ENCODE results near the gene RAB4A.

Gene RAB4A, protein sequence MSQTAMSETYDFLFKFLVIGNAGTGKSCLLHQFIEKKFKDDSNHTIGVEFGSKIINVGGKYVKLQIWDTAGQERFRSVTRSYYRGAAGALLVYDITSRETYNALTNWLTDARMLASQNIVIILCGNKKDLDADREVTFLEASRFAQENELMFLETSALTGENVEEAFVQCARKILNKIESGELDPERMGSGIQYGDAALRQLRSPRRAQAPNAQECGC

DNA sequence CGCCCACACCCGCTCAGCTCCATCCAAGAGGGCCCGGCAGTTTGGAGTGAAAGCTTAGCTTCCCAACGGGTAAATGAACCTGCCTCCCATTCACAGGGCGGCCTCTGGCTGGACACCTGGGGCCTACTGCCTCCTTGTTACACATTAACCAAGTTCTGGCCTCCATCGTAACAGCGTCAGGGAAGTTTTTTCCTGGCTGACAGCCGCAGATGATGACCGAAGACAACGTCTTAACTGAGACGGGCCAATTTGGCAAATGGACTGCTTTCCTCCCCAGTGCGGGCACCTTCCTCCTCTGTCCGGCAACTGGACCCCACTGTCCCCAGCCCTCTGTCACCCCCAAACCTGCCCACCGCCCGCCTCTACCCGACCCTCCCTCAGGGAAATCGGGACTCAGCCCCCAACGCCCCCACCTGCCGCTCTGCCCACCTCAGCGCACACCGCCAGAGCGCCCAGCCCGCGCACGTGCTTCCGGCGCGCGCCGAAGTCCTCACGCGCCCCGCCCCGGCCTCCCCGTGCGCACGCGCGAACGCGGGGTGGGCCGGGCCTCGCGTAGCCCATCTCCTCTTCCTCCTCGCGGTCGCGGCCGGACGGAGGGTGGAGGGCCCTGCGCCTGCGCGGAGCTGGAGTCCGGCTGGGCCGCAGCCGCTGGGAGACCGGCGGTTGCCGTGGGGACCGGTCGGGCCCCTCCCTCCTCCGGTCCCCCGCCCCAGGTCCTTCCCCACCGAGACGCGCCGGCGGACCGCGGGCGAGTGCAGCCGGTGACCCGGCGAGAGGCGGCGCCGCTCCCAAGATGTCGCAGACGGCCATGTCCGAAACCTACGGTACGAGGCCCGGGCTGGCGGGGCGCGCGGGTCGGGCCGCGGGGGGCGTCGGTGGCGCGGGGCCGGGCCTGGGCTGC, at the start of gene RAB4A:
Gene RAB4A, plus strand, starts transcription at position 565 of the 901 bp plus-strand sequence. Its CDS starts 229 bp downstream, at position 794.
- DNase-seq = peak; percentile 52 to 91

DNA sequence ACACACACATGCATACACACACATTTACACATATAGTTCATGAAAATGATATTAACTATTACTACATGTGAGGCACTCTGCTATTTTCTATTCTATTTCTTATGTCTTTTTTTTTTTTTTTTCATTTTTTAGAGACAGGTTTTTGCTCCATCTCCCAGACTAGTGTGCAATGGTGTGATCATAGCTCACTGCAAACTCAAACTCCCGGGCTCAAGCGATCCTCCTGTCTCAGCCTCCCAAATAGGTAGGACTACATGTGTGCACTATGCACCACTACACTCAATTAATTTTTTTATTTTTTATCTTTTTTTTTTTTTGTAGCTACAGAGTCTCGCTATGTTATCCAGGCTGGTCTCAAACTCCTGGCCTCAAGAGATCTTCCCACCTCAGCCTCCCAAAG, 48.8 kb upstream of the RAB4A start:
- no peak for DNase-seq

DNA sequence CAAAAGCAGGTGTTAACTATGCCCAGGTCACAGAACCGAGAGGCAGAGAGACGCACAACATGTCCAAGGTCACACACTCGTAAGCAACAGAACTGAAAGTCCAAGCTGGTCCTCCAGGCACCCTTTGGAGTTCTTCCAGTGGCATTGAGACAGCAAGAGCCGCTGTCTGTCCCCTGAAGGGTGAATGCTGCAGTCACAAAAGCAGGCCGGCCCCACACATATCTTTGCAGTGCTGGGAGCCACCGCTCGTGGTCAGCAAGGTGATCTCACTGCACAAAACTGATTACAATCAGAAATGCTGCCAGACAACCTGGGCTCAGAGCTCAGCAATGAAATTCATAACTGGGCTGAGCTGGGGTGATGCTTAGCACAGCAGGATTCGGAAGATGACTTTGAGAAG, 47.4 kb upstream of the RAB4A start:
- no peak for DNase-seq

DNA sequence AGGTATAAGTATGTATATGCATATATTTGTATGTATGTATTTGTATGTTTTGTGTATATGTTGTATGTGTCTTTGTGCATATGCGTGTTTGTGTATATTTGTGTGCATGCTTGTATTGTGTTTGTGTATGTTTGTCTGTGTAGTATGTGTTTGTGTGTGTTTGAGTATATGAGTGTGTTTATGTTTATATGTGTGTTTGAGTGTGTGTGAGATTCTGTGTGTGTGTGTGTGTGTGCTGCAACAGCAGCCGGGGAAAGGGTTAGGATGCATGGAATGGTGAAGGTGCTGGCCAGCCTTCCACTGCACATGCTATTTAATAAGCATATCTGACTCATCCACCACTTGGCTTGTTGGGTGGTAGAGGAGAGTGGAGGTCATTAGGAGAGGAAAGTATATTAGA, 46.6 kb upstream of the RAB4A start:
- no peak for DNase-seq

DNA sequence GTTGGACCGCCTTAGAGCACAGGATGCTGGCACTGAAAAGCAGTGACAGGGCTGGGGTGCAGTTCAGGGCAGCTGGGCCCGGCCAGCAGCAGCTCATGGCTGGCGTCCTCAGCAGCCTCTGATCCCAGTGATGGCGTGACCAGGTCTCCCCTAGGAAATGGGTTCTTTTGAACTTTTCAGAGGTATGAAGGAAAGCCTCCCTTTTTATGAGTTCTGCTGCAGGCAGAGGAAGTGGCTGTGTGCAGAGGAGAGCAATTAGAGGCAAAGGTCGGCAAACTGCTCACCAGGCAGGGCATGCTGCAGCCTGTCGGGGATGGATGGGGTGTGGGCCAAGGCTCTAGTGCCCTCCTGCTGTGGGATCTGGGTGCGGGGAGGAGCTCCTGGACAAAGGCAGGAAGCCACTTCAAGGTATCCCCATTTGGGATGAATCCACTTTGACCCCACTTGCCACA, 45.6 kb upstream of the RAB4A start:
- DNase-seq = peak in 1 of 2 experiments; percentile 50

DNA sequence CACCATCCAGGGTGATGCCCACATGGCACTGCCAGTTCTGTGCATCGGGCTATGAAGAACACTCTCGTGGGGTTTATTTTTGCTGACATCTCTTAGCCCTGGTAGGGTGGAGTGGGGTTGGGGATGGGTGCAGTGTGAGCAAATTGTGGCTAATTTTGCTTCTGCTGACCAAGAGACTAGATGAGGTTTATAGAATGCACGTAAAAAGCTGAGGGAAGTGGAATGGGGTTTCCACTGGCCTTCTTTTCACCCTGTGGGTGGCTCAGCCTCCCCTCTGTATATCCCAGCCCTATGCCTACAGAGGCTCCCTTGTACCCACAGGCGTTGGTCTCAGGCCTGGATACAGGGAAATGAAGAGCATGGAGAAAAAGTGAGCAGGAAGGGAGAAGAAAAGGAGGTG, 44.1 kb upstream of the RAB4A start:
- DNase-seq = no peak

DNA sequence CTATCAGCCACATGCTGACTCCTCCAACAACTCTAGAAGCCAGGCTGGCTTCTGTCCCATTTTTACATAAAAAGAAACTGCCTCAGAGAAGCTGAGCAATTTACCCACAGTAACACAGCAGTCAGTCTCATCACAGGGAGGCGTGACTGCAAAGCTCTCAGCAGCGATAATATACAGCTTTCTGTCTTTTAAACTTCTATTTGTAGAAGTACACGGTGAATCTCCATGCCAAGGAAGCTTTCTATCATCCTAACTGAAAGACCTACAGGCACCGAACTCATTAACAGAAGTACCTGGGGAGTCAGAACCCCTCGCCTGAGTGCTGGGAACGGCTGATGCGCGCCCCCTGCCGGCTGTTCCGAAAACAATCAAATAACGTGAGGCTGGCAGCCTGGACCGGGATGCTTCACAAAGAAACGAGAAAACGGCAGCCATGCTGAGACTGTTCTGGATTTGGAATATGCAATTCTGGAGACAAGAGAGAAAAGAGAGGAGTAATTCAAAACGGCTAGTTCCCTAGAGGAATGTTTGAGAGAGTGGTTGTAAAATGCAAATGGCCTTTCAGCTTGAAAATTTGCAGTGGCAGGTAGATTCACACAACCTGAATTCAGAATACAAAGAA, 43.5 kb upstream of the RAB4A start:
- DNase-seq = peak; percentile 61 to 88

DNA sequence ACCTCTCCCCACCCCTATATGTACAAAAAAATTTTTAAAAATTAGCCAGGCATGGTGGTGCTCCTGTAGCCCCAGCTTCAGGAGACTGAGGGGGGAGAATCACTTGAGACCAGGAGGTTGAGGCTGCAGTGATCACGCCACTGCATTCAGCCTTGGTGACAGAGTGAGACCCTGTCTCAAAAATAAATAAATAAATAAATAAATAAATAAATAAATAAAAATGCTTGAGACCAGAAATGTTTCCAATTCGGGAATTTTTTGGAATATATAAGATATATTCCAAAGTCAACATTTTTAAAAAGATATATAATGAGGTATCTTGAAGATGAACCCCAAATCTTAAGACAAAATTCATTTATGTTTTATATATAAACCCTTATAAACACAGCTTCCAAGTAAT, 42.4 kb upstream of the RAB4A start:
- DNase-seq = no peak

DNA sequence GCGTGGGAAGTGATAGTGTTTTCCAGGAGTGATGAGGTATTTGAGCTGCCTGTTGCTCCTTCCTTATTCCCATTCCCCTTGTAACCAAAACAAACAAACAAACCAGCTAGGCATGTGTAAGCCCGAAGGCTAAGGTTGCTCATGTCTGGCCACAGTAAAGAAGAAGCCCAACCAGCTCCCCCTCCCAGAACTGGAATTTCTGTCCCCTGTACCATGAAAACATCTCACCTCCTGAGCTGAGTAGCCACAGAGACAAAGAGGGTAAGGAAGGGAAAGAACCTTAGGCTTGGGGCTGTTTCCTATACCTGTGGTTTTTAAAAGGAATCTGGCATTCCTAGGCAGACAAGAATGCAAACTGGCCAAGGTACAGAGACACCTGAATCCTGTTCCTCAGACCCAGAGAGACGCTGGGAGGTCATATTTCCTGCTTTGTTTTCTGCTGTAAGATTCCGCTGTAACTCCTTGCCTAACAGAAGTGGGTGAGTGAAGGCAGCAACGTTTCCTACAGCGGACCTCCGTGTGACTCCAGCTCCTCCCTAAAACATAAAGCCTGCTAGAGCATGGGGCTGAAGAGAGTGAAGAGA, 41.7 kb upstream of the RAB4A start:
- peak; percentile 20 to 39 for DNase-seq

DNA sequence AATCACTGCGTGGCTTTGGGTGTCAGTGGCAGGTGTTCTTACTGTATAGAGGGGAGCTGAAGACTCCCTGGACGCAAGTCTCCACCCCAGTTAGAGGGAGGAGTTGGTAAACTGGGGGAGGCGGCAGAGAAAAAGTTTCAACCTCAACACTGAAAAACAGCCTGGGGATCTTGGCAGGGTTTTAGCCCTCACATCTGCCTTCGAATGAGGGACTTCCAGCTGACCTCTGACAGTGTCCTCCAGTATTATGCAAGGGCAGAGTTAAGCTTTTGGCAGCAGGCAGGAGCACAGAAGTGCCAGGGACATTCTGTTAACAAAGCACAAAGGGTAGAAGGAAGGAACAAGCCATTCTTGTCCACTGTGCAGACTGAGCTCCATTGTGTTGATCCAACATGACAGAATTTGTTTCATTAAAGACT, 41.2 kb upstream of the RAB4A start:
- DNase-seq = no peak

DNA sequence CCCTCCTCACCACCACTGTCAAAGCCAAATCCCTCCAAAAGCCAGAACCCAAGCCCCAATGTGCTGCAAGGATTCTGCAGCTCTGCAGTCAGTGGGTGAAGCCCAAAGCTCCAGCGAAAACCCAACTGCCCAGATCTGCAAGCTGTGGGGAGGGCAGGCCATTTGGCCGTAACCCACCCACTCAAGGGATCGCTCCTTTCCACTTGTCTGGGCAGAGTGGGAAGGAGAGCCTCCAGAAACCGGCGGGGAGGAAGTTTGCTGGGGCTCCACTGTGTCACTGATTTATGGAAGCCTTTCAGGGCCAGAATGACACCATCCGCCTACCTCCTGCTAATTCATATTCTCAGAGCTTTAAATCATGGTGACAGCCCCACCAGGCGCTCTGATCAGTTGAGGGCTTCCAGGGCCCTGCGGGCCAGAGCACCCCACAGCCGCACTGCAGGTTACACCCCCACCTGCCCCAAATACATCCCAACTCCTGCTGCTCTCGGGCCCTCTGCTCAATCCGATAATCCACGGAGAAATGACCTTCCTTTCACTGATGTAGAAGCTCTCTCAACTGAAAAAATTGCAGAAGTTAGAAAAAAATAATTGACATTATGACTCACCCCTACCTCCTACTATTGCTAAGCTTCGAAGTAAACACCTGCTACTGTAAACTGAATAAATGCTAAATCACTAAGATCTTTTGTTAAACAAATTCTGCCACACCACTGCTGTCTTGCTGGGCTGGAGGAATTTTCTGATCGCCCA, 40.6 kb upstream of the RAB4A start:
- DNase-seq = peak in 1 of 2 experiments; percentile 25

DNA sequence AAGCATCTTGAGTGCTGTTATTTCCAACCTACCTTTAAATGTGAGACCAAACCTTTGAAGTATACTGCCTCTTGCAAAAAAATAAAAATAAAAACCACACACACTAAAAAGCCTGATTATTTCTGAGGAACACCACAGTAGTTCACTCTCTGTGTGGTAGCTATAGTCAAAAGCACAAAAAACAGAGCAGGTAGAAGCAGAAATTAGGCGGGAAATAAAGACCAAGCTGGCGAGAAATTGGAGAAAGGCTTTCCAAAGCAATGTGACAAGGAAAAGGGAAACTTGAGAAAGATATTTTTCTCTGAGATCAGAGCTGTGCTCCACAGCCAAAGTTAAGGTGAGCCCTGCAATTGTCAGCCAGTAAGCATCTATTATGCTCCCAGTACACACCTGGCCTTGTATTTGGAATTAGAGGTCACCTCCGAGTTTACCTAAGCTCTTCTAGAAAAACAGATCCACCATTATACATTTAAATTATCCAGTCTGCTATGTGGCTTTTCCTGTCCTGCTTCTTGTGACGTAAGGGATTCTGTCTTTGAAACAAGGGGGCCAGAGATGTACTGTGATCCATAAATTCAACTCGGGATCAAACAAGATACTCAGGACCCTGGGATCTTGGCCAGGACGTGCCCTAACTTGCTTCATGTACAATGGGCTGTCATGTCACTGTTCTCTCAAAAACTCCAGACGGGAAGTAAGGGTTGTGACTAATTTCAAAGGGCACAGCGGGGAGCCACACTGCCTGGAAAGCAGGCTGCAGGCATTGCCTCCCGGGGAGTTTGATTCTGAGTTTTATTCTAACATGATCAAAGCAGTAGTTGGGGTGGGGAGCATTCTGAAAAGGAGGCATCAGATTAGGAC, 39.8 kb upstream of the RAB4A start:
- peak; percentile 1 to 4 for DNase-seq

DNA sequence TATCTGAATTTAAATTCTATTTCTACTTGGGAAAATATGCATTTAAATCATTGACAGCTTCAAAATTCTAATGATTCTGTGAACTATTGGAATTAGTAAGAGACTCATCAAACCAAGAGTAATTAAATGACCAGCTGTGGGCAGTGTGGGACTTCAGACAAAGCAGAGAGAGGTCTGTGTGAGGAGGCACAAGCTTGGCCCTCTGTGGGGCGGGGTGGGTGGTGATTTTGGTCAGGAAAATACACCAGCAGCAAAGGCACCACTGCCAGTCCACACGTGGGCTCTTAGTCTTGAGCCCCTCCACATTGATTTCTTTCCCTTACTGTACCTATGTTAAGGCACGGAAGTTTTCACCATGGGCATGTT, 39.2 kb upstream of the RAB4A start:
- no peak for DNase-seq

DNA sequence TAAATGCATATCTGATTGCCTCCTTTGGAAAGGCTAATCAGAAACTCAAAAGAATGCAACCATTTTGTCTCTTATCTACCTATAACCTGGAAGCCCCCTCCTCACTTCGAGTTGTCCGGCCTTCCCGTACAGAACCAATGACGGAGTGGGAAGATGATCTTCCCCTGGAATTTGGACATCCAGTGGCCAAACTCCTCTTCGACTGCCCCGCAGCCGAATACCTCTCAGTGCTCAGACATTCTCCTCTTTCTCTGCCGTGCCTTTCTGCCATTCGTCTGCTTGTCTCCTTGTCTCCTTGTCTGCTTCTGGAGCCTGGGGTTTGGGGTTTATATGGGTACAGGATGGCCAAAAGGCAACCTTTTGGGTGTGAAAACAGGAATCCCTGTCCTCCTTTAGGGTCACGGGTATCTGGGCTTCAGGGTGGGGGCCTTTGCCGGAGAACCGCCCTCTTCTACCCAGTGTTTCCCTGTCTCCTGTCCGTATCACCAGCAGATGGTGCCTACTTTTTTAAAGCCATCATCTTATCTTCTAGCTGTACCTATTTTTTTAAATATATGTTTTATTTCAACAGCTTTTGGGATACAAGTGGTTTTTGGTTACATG, 35.9 kb upstream of the RAB4A start:
- DNase-seq = no peak

DNA sequence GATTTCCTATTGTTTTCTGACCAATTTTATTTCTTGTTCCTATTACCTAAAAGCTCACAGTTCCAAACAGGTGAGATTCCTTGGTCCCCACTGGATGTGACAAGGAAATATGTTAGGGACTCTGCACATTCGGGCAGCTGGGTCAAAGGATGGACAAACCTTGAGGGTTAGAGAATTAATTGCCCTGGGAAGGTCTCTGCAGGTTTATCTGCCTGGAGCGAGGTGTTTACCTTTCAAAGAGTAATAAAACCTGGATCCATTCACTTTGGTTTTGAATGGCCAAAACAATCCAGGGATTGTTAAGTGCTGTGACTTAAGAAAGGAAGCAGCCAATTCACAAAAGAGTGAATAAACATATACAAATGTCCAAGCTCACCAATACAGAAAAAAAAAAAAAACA, 33.6 kb upstream of the RAB4A start:
- peak; percentile 25 to 43 for DNase-seq

DNA sequence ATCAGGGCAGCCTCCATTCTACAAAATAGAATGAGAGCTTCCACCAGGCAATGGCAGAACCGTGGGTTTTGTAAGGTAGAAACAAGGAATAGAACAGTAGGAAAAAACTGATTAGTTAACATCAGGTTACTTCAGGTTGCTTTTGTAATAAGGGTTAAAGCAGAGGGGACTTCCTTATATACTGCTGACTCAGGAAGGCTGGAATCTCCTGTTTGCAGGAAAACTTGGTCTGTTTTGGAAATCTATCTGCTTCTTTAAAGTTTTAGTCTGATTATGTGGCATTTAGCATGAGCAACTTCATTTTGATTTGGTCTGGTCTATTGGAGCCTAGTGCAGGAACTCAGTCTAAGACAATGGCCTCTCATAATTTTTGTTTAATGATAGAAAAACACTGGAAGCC, 32.7 kb upstream of the RAB4A start:
- no peak for DNase-seq

DNA sequence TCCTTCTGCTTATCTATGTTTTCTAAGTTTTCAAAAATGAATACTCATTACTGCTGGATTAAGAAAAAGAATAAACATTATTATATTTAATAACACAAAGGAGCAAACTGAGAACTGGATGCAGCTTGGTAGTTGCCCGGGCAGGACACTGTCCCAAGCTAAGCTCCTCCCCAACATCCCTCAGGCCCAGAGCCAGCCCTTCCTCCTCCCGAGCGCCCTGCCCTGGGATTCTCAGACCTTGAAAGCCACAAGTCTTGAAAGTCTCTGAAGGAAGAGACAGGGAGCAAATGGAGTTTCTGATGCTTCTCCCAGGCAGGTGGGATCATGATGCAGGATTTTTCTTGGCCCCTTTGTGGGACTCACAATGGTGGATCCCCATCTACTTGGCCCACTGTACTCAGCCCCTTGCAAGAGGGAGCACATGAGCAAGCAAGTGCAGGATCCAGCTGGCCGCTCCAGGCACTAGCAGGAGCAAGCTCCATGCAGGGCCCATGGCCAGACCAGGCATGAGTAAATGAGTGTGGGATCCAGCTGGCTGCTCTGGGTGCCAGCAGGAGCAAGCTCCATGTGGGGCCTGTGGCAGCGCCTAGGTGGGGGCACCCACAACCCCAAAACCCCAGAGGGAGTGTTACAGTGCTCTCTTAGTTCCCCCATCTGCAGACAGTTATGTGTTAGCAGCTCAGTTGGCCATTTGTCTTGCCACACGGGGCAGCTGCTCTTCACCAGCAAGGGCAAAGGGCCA, 32.1 kb upstream of the RAB4A start:
- no peak for DNase-seq

DNA sequence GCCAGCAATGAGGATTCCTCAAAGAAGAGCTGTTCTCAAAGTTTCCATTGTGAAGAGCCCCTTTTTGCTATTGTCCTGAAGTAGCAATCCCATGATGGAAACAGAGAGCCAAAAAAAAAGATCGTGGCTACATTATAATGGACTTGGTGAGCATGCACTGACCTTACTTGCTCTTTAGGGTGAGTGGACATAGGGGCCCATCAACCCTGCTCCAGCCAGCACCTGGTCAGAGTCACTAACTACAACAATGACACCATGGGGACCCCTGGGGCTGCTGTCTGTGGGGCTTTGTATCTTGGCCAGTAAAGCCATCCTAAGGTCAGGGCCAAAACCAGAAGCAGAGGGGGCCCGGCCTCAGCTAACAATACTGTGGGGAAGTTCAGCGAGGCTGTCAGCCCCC, 30.4 kb upstream of the RAB4A start:
- no peak for DNase-seq

DNA sequence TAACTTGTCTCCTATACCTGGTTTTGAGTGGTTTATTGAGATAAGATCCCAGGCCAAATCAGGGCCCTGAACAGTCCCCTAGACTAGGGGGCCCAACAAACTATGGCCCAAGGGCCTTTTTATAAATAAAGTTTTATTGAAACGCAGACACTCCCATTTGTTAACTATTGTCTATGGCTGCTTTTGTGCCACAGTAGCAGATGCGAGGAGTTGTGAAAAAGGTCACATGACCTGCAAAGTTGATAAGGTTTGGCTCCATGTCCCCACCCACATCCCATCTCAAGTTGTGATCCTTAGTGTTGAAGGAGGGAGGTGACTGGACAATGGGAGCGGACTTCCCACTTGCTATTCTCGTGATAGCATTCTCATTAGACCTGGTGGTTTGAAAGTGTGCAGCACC, 29.5 kb upstream of the RAB4A start:
- no peak for DNase-seq

DNA sequence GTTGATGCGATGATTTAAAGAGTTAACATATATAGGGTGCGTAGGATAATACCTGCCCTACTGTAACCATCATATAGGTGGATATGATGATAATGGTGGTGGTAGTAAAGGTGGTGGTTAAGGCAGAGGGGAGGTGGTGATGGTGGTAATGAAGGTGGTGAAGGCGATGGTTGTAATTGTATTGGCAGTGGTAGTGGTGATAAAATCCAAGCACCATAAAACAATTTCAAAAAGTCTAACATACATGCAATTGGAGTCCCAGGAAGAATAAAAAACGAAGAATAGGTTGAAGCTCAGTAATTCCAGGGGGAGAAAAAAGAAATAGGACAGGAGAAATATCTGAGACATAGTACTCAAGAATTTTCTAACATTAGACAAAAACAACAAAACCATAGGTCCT, 27.3 kb upstream of the RAB4A start:
- no peak for DNase-seq

DNA sequence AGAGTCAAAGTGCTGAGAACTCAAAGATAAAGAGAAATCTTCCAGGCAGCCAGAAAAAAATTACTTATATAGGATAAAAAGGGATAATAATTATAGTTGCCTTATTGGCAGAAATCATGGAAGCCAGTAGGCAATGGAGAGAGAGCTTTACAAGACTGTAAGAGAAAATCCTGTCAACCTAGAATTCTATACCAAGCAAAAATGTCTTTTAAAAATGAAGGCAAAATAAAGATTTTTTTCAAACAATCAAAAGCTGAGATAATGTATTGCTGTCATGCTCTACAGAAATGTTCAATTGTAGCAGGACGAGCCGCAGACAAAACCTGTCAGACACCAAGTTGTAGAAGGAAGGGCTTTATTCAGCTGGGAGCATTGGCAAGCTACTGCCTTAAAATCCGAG, 26.8 kb upstream of the RAB4A start:
- no peak for DNase-seq
